Naive thymus-derived CD4-positive, alpha-beta T cell (primary cell): ENCODE results near the gene GABARAPL1. TPM values are rescaled to one million over a fixed set of nuclear protein-coding genes. Genes with fewer than 3 reads are reported as not detected.
A peak's percentile ranks its signal among the peaks of the same experiment; 100 is the strongest.

Source experiments
- ATAC-seq: fragments of 150-1000 bp; cut with Tn5 transposase; 2 replicates; pipeline ENCODE4 v1.10.0; 2021; ENCODE audit warnings: mild to moderate bottlenecking, moderate library complexity
- CTCF ChIA-PET: fragments of 350-600 bp; sonication (Branson Sonifier 250); formaldehyde crosslinking; loops from one replicate; lab custom pipeline; 2021; ENCODE audit warnings: antibody characterized with exemption; lab: Charles Lee
- POLR2A ChIA-PET: fragments of 350-600 bp; sonication (Branson Sonifier 250); formaldehyde crosslinking; loops from one replicate; lab custom pipeline; 2021; ENCODE audit warnings: antibody characterized with exemption, inconsistent platforms; lab: Charles Lee
- DNase-seq, 9 donors: peaks; one replicate each; pipeline versions ENCODE4 v3.0.0 to v3.0.0-alpha.2; 2020 to 2022; ENCODE audit warnings: mixed read lengths in 1 of 9
- H3K27ac ChIP-seq: one replicate; pipeline ENCODE4 v1.7.0; 2013; ENCODE audit warnings: mild to moderate bottlenecking, low read depth, low read length, moderate library complexity
- H3K27me3 ChIP-seq, 2 donors: one replicate each; pipeline ENCODE4 v1.7.0; 2013; ENCODE audit warnings: low read length in 2 of 2, mild to moderate bottlenecking in 2 of 2, moderate library complexity in 2 of 2; ENCODE audit not compliant: control insufficient read depth in 2 of 2, insufficient read depth in 2 of 2
- H3K36me3 ChIP-seq, 3 experiments: 1 replicate in 2 of 3; 2 replicates in 1 of 3; pipeline ENCODE4 v1.7.0; 2013; ENCODE audit warnings: low read length in 3 of 3, mild to moderate bottlenecking in 3 of 3, moderate library complexity in 1 of 3; ENCODE audit not compliant: insufficient read depth in 3 of 3, control insufficient read depth in 2 of 3
- H3K4me1 ChIP-seq, 2 donors: one replicate each; pipeline ENCODE4 v1.7.0; 2013; ENCODE audit warnings: low read length in 2 of 2, mild to moderate bottlenecking in 2 of 2, moderate library complexity in 1 of 2; ENCODE audit not compliant: control insufficient read depth in 2 of 2, insufficient read depth in 2 of 2
- H3K4me3 ChIP-seq: 2 replicates; pipeline ENCODE4 v1.7.0; 2013; ENCODE audit warnings: mild to moderate bottlenecking, low read length
- H3K9me3 ChIP-seq, 3 experiments: 1 replicate in 2 of 3; 2 replicates in 1 of 3; pipeline ENCODE4 v1.7.0; 2013; ENCODE audit warnings: low read length in 3 of 3; ENCODE audit not compliant: control insufficient read depth in 2 of 3
- H3K27ac Mint-ChIP-seq, 9 donors: one replicate each; pipeline ENCODE4 v1.8.0; 2020 to 2022; ENCODE audit warnings: mixed read lengths in 9 of 9, mild to moderate bottlenecking in 8 of 9, moderate library complexity in 5 of 9, inconsistent platforms in 2 of 9
- H3K27me3 Mint-ChIP-seq, 5 donors: one replicate each; pipeline ENCODE4 v1.8.0; 2021 to 2022; ENCODE audit warnings: mixed read lengths in 5 of 5, mild to moderate bottlenecking in 1 of 5
- H3K36me3 Mint-ChIP-seq, 5 donors: one replicate each; pipeline ENCODE4 v1.8.0; 2020 to 2022; ENCODE audit warnings: mixed read lengths in 5 of 5, mild to moderate bottlenecking in 3 of 5, inconsistent platforms in 1 of 5
- H3K4me1 Mint-ChIP-seq, 7 donors: one replicate each; pipeline ENCODE4 v1.8.0; 2020 to 2022; ENCODE audit warnings: mixed read lengths in 7 of 7, mild to moderate bottlenecking in 3 of 7, inconsistent platforms in 1 of 7
- H3K4me3 Mint-ChIP-seq, 10 donors: one replicate each; pipeline ENCODE4 v1.8.0; 2020 to 2022; ENCODE audit warnings: mild to moderate bottlenecking in 10 of 10, mixed read lengths in 10 of 10, moderate library complexity in 6 of 10, inconsistent platforms in 2 of 10
- H3K9me3 Mint-ChIP-seq, 11 donors: one replicate each; pipeline ENCODE4 v1.8.0; 2020 to 2022; ENCODE audit warnings: mixed read lengths in 11 of 11, mild to moderate bottlenecking in 4 of 11, inconsistent platforms in 1 of 11, moderate library complexity in 1 of 11
- intact Hi-C, 2 donors: fragments of 100-400 bp; cut with micrococcal nuclease; formaldehyde crosslinking; loops; one replicate each; pipeline ENCODE4 v1.15.1; 2023
- polyA plus RNA-seq, 2 donors: library from polyadenylated mRNA; unstranded; fragments of 300-500 nt; fragmentation: Illumina TruSeq; gene quantifications; one replicate each; pipeline ENCODE4 v1.2.3, GENCODE V29; 2021
- total RNA-seq, 6 experiments: library from RNA in 5 of 6; stranded (reverse) in 5 of 6; gene quantifications; 1 replicate in 5 of 6; 2 replicates in 1 of 6; pipeline ENCODE4 v1.2.3 and lab custom pipeline; 2021 to 2026

GABARAPL1 gene
- total and polyA plus RNA-seq, 7 experiments from 2014 or later: 3.7 to 165 (median 28.2) TPM

DNA sequence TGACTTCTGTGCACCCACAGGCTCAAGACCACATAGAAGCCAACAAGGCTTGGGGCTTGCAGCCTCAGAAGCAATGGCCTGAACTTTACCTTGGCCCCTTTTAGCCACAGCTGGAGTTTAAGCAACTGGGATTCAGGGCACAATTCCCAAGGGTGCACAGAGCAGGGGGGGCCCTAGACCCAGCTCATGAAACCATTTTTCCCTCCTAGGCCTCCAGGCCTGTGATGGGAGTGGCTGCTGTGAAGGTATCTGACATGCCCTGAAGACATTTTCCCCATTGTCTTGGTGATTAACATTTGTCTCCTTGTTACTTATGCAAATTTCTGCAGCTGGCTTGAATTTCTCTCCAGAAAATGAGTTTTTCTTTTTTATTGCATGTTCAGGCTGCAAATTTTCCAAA is 21.9 kb downstream of the GABARAPL1 start:
- ATAC-seq (no peak), DNase-seq (no peak)
- Mint-ChIP-seq H3K36me3 (peaks cover 0 to 8% (median 5%) of the 10 kb centered on the region in 5 donors), H3K27ac (no peak overlapping the region), H3K4me1 (peaks cover 0 to 5% (median 0%) of the 10 kb centered on the region in 7 donors), H3K4me3 (no peak overlapping the region), H3K27me3 (peaks cover 0 to 13% (median 0%) of the 10 kb centered on the region in 5 donors), H3K9me3 (peaks cover 0 to 15% (median 4%) of the 10 kb centered on the region in 11 donors)
- no peaks in the 10 kb centered on the region for H3K36me3 ChIP-seq
- POLR2A ChIA-PET: no interaction called here
- H3K27me3 ChIP-seq: no peaks in the 10 kb centered on the region
- CTCF ChIA-PET: interaction anchor here (3.6 kb wide), 1 partner anchor 327 kb away, joined by 29 read pairs; no protein-coding TSS in a partner anchor
- no peak overlapping the region for H3K27ac ChIP-seq
- H3K4me1 ChIP-seq: peaks cover 0 to 16% of the 10 kb centered on the region in 2 donors
- H3K9me3 ChIP-seq: peaks cover 0 to 5% (median 0%) of the 10 kb centered on the region in 3 experiments
- no peak overlapping the region for H3K4me3 ChIP-seq
- intact Hi-C loops: loop anchor here in 1 of 2 donors (2.0 kb wide), 1 partner anchor 266 kb away; no protein-coding TSS in a partner anchor

DNA sequence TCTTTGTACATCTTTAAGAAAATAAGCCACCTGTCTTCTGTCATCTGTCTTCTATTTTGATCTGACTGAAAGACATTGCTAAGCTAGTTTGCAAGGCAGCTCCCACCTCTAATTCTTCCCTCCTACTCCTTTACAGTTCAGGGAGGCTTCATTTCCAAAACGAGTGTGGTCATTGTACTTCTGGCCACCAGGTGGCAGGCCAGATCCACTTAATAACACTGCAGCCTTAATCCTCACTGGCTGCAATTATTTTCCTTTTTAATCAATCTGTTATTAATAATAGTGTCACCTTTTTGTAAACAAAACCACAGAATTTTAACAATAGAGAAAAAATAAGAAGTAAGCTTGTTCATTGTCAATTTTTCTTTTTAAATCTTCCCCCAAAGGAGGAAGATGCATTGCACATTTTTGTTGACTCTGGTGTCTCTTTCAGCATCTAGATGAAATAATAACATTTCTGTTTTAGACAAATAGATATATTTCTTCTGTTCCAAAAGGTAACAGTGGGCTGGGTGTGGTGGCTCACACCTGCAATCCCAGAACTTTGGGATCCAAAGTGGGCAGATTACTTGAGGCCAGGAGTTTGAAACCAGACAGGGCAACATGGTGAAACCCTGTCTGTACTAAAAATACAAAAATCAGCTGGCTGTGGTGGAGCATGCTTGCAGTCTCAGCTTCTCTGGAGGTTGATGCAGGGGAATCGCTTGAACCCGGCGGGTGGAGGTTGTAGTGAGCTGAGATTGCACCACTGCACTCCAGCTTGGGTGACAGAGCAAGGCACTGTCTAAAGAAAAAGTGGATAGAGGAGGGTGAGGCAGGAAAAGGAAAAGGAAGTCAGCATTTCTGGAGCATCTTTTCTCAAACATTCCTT is 23.3 kb downstream of the GABARAPL1 start:
- Histone ChIP-seq H3K27me3 (no peaks in the 10 kb centered on the region), H3K27ac (no peak overlapping the region), H3K4me1 (peaks cover 0 to 16% of the 10 kb centered on the region in 2 donors), H3K4me3 (no peak overlapping the region), H3K36me3 (no peaks in the 10 kb centered on the region), H3K9me3 (peaks cover 0 to 5% (median 0%) of the 10 kb centered on the region in 3 experiments)
- Mint-ChIP-seq H3K27ac (no peak overlapping the region), H3K9me3 (peaks cover 0 to 15% (median 4%) of the 10 kb centered on the region in 11 donors), H3K4me3 (no peak overlapping the region), H3K4me1 (peaks cover 0 to 5% (median 0%) of the 10 kb centered on the region in 7 donors), H3K36me3 (peaks cover 0 to 8% (median 5%) of the 10 kb centered on the region in 5 donors), H3K27me3 (peaks cover 0 to 25% (median 0%) of the 10 kb centered on the region in 5 donors)
- intact Hi-C loops: loop anchor here (1.0 to 5.0 kb wide), 9 partner anchors 95 to 1251 kb away; partner anchors contain the start of gene STYK1 (in 2 of the 2)
- ATAC-seq (peak; percentile 84), DNase-seq (peak in 7 of 9 donors; percentile 16 to 46 (median 43))
- POLR2A ChIA-PET: no interaction called here
- CTCF ChIA-PET: interaction anchor here (0.6 to 3.6 kb wide), 13 partner anchors 9 to 1217 kb away, joined by 3 to 29 read pairs (median 4); no protein-coding TSS in a partner anchor

DNA sequence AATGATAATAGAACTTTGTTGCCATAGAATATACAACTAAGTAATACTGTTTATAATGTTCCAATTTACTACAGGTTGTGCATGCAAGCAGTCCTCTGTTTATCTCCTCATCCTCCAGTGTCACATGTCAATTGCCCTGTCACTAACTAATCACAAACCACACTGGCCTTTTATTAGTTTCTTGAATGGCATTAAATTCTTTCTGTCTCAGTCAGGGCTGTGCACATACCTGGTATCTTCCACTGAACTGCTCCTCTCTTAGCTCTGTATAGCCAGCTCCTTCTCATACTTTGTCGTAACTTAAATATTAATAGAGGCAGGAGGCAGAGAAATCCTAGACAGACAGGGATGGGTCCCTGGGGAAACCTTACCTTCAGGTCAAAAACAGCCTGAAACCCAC is 24.0 kb downstream of the GABARAPL1 start:
- CTCF ChIA-PET: interaction anchor here (1.0 to 3.6 kb wide), 6 partner anchors 8 to 513 kb away, joined by 3 to 29 read pairs (median 5); no protein-coding TSS in a partner anchor
- H3K4me1 Mint-ChIP-seq: peaks cover 0 to 5% (median 0%) of the 10 kb centered on the region in 7 donors
- no peaks in the 10 kb centered on the region for H3K27me3 ChIP-seq
- peaks cover 0 to 15% (median 4%) of the 10 kb centered on the region in 11 donors for H3K9me3 Mint-ChIP-seq
- peaks cover 0 to 8% (median 5%) of the 10 kb centered on the region in 5 donors for H3K36me3 Mint-ChIP-seq
- ATAC-seq: no peak
- peaks cover 0 to 19% of the 10 kb centered on the region in 2 donors for H3K4me1 ChIP-seq
- POLR2A ChIA-PET: no interaction called here
- no peaks in the 10 kb centered on the region for H3K36me3 ChIP-seq
- no peak for DNase-seq
- no peak overlapping the region for H3K4me3 ChIP-seq
- intact Hi-C loops: loop anchor here in 1 of 2 donors (5.0 kb wide), 3 partner anchors 96 to 1251 kb away; no protein-coding TSS in a partner anchor
- H3K27ac Mint-ChIP-seq: no peak overlapping the region
- H3K27ac ChIP-seq: no peak overlapping the region
- H3K9me3 ChIP-seq: peaks cover 0 to 5% (median 0%) of the 10 kb centered on the region in 3 experiments
- peaks cover 0 to 30% (median 0%) of the 10 kb centered on the region in 5 donors for H3K27me3 Mint-ChIP-seq
- no peak overlapping the region for H3K4me3 Mint-ChIP-seq

DNA sequence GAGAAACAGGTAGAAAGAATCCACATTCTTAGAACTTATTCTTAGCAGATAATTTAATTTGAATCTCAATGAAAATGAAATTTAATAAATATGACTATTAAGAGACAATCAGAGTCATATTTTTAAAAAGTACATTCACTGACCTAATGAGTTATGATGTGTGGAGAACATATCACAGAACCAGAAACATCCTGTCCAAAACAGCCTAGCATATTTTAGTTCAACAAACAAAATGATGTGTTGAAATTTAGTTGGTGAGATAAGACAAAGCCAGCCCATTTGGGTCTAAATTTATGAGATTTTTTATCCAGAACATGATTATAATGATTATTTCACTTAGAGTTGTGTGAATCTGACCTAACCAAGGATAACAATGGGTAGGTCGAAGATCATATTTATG is 25.8 kb downstream of the GABARAPL1 start:
- H3K4me1 Mint-ChIP-seq: peaks cover 5 to 15% (median 6%) of the 10 kb centered on the region in 7 donors
- no peak for ATAC-seq
- CTCF ChIA-PET: interaction anchor here (1.0 kb wide), 1 partner anchor 324 kb away, joined by 3 read pairs; no protein-coding TSS in a partner anchor

DNA sequence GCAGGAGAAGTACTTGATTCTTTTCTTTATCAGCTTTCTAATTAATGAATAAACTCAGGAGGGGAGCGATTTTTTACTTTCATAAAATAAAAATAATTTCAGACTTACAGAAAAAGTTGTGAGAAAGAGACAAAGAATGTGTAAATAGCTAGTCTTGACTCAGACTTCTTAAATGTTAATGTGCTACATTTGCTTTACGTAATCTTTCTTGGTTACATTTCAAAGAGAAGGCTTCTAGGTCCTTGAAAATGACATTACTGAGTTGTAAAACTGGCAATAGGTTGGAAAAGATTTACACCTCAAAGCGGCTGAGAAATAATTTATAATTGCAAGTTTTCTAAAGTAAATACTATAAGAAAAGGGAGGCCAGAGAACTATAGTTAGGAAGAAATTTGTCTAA is 28.6 kb downstream of the GABARAPL1 start:
- H3K4me3 ChIP-seq: no peak overlapping the region
- no peak overlapping the region for H3K27ac Mint-ChIP-seq
- no peaks in the 10 kb centered on the region for H3K9me3 ChIP-seq
- no peaks in the 10 kb centered on the region for H3K36me3 Mint-ChIP-seq
- no peaks in the 10 kb centered on the region for H3K9me3 Mint-ChIP-seq
- CTCF ChIA-PET: interaction anchor here (0.6 kb wide), 1 partner anchor 51 kb away, joined by 3 read pairs; no protein-coding TSS in a partner anchor
- POLR2A ChIA-PET: no interaction called here
- no peak overlapping the region for H3K4me3 Mint-ChIP-seq
- intact Hi-C loops: no loop called here
- H3K4me1 ChIP-seq: peaks cover 5 to 36% of the 10 kb centered on the region in 2 donors
- H3K36me3 ChIP-seq: no peaks in the 10 kb centered on the region
- peaks cover 0 to 46% (median 8%) of the 10 kb centered on the region in 5 donors for H3K27me3 Mint-ChIP-seq
- no peak for ATAC-seq
- no peak for DNase-seq
- H3K27me3 ChIP-seq: no peaks in the 10 kb centered on the region
- H3K4me1 Mint-ChIP-seq: peaks cover 11 to 25% (median 13%) of the 10 kb centered on the region in 7 donors
- no peak overlapping the region for H3K27ac ChIP-seq

More for the DNA sequence above, 25.8 kb downstream of the GABARAPL1 start:
- no peak overlapping the region for H3K27ac ChIP-seq
- no peaks in the 10 kb centered on the region for H3K36me3 ChIP-seq
- no peak overlapping the region for H3K4me3 ChIP-seq
- H3K9me3 ChIP-seq: peaks cover 0 to 5% (median 0%) of the 10 kb centered on the region in 3 experiments
- no peak for DNase-seq
- H3K36me3 Mint-ChIP-seq: peaks cover 0 to 8% (median 5%) of the 10 kb centered on the region in 5 donors
- H3K27ac Mint-ChIP-seq: no peak overlapping the region
- intact Hi-C loops: loop anchor here in 1 of 2 donors (5.0 kb wide), 3 partner anchors 94 to 1249 kb away; no protein-coding TSS in a partner anchor
- POLR2A ChIA-PET: no interaction called here
- H3K4me1 ChIP-seq: peaks cover 0 to 32% of the 10 kb centered on the region in 2 donors
- no peak overlapping the region for H3K4me3 Mint-ChIP-seq
- no peaks in the 10 kb centered on the region for H3K27me3 ChIP-seq
- peaks cover 0 to 37% (median 8%) of the 10 kb centered on the region in 5 donors for H3K27me3 Mint-ChIP-seq
- peaks cover 0 to 15% (median 4%) of the 10 kb centered on the region in 11 donors for H3K9me3 Mint-ChIP-seq

DNA sequence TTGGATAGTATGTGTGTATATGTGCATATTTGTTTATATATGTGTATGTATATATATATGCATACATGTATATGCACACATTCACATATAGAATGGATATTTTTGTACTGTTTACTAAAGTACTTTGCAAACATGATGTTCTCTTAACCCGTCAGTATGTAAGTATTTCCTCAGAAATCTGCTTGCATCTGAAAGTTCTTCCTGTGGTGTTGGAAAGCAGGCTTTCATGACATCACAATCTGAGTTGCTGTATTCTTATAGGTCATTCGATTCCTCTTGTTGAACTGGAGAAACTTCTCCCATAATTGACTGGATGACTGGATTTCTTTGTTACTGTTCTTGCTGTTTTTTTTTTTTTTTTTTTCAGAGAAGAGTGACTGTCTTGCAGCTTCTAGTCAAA is 29.1 kb downstream of the GABARAPL1 start:
- H3K4me1 Mint-ChIP-seq: peaks cover 11 to 25% (median 13%) of the 10 kb centered on the region in 7 donors
- DNase-seq (no peak), ATAC-seq (no peak)
- H3K27ac Mint-ChIP-seq: no peak overlapping the region
- no peaks in the 10 kb centered on the region for H3K9me3 Mint-ChIP-seq
- CTCF ChIA-PET: interaction anchor here (0.6 kb wide), 1 partner anchor 51 kb away, joined by 3 read pairs; no protein-coding TSS in a partner anchor
- peaks cover 0 to 45% (median 8%) of the 10 kb centered on the region in 5 donors for H3K27me3 Mint-ChIP-seq
- Histone ChIP-seq H3K9me3 (no peaks in the 10 kb centered on the region), H3K36me3 (no peaks in the 10 kb centered on the region), H3K27me3 (no peaks in the 10 kb centered on the region), H3K4me1 (peaks cover 5 to 32% of the 10 kb centered on the region in 2 donors), H3K4me3 (no peak overlapping the region), H3K27ac (no peak overlapping the region)
- intact Hi-C loops: no loop called here
- POLR2A ChIA-PET: no interaction called here
- no peaks in the 10 kb centered on the region for H3K36me3 Mint-ChIP-seq
- H3K4me3 Mint-ChIP-seq: no peak overlapping the region
